ENCODE measurements around the gene RAC2.

The RAC2 gene

GRCh38 chr22:37177755-37178154 lies 66.3 kb downstream of the RAC2 start:
- Histone ChIP-seq H2AFZ (ENCODE audit: low read depth, low read length) (no peak overlapping the region), H3K27ac (ENCODE audit: low read length) (no peak overlapping the region), H3K9ac (ENCODE audit: low read length) (no peak overlapping the region), H3K36me3 (replicated peaks; ENCODE audit: low read depth, low read length) (no peaks in the 10 kb centered on the region), H4K20me1 (ENCODE audit: insufficient read depth, low read length) (no peaks in the 10 kb centered on the region), H3K27me3 (ENCODE audit: low read depth, low read length) (peaks cover 27% of the 10 kb centered on the region), H3K79me2 (ENCODE audit: low read length) (no peaks in the 10 kb centered on the region), H3K9me3 (ENCODE audit: insufficient read depth, low read length) (no peaks in the 10 kb centered on the region), H3K4me3 (ENCODE audit: low read length) (no peak overlapping the region), H3K4me1 (ENCODE audit: low read length) (peaks cover 17% of the 10 kb centered on the region), H3K4me2 (ENCODE audit: low read length) (no peak overlapping the region)
- TF ChIP-seq EZH2phosphoT487 (IDR thresholded peaks at IDR 0.05; ENCODE audit: low read depth): no peak
- no peak for TF ChIP-seq CTCF (IDR thresholded peaks at IDR 0.05; ENCODE audit: low read depth, low read length)

GRCh38 chr22:37177221-37177620 lies 66.8 kb downstream of the RAC2 start:
- Histone ChIP-seq H3K27me3 (ENCODE audit: low read depth, low read length) (peaks cover 27% of the 10 kb centered on the region), H3K79me2 (ENCODE audit: low read length) (no peaks in the 10 kb centered on the region), H3K27ac (ENCODE audit: low read length) (no peak overlapping the region), H3K9ac (ENCODE audit: low read length) (no peak overlapping the region; the same call in 1 of the 2 replicates), H3K4me2 (ENCODE audit: low read length) (peak overlapping the region; percentile 38), H3K4me1 (ENCODE audit: low read length) (peaks cover 17% of the 10 kb centered on the region), H3K4me3 (ENCODE audit: low read length) (no peak overlapping the region), H3K9me3 (ENCODE audit: insufficient read depth, low read length) (no peaks in the 10 kb centered on the region), H3K36me3 (replicated peaks; ENCODE audit: low read depth, low read length) (no peaks in the 10 kb centered on the region), H4K20me1 (ENCODE audit: insufficient read depth, low read length) (no peaks in the 10 kb centered on the region), H2AFZ (ENCODE audit: low read depth, low read length) (0 out of 2 replicates have a peak overlapping the region, but pooled peaks have one; percentile 26)
- no peak for TF ChIP-seq EZH2phosphoT487 (IDR thresholded peaks at IDR 0.05; ENCODE audit: low read depth)
- TF ChIP-seq CTCF (IDR thresholded peaks at IDR 0.05; ENCODE audit: low read depth, low read length): no peak

- peaks cover 27% of the 10 kb centered on the region for H3K27me3 ChIP-seq (ENCODE audit: low read depth, low read length)
- no peaks in the 10 kb centered on the region for H3K9me3 ChIP-seq (ENCODE audit: insufficient read depth, low read length)
- H2AFZ ChIP-seq (ENCODE audit: low read depth, low read length): peak overlapping the region; percentile 26; the same call in 1 of the 2 replicates
- H3K9ac ChIP-seq (ENCODE audit: low read length): no peak overlapping the region; the same call in 1 of the 2 replicates
- H3K36me3 ChIP-seq (replicated peaks; ENCODE audit: low read depth, low read length): no peaks in the 10 kb centered on the region
- TF ChIP-seq CTCF (IDR thresholded peaks at IDR 0.05; ENCODE audit: low read depth, low read length) (no peak), EZH2phosphoT487 (IDR thresholded peaks at IDR 0.05; ENCODE audit: low read depth) (no peak)
- no peaks in the 10 kb centered on the region for H3K79me2 ChIP-seq (ENCODE audit: low read length)
- H3K27ac ChIP-seq (ENCODE audit: low read length): no peak overlapping the region
- peaks cover 17% of the 10 kb centered on the region for H3K4me1 ChIP-seq (ENCODE audit: low read length)
- H4K20me1 ChIP-seq (ENCODE audit: insufficient read depth, low read length): no peaks in the 10 kb centered on the region
- 0 out of 2 replicates have a peak overlapping the region, but pooled peaks have one; percentile 4 for H3K4me3 ChIP-seq (ENCODE audit: low read length)
- H3K4me2 ChIP-seq (ENCODE audit: low read length): peak overlapping the region; percentile 38
These were observed 67.5 kb downstream of the RAC2 start for GRCh38 chr22:37176464-37177061.

GRCh38 chr22:37175414-37176281 lies 68.4 kb downstream of the RAC2 start:
- Histone ChIP-seq H3K4me3 (ENCODE audit: low read length) (no peak overlapping the region), H3K79me2 (ENCODE audit: low read length) (no peaks in the 10 kb centered on the region), H2AFZ (ENCODE audit: low read depth, low read length) (no peak overlapping the region), H4K20me1 (ENCODE audit: insufficient read depth, low read length) (no peaks in the 10 kb centered on the region), H3K4me1 (ENCODE audit: low read length) (peaks cover 17% of the 10 kb centered on the region), H3K4me2 (ENCODE audit: low read length) (no peak overlapping the region), H3K36me3 (replicated peaks; ENCODE audit: low read depth, low read length) (no peaks in the 10 kb centered on the region), H3K9ac (ENCODE audit: low read length) (no peak overlapping the region), H3K9me3 (ENCODE audit: insufficient read depth, low read length) (no peaks in the 10 kb centered on the region), H3K27ac (ENCODE audit: low read length) (no peak overlapping the region), H3K27me3 (ENCODE audit: low read depth, low read length) (peaks cover 27% of the 10 kb centered on the region)
- TF ChIP-seq EZH2phosphoT487 (IDR thresholded peaks at IDR 0.05; ENCODE audit: low read depth) (no peak), CTCF (IDR thresholded peaks at IDR 0.05; ENCODE audit: low read depth, low read length) (no peak)
